IMR-90 (cell line): ENCODE measurements around the gene RELN. TPM values are rescaled to one million over a fixed set of nuclear protein-coding genes. Genes with fewer than 3 reads are reported as not detected.
A peak's percentile ranks its signal among the peaks of the same experiment; 100 is the strongest.

Source experiments
- ATAC-seq: fragments of 200-7000 bp; cut with Tn5 transposase; 2 replicates; pipeline ENCODE4 v1.9.1; 2020; ENCODE audit warnings: low read depth, mild to moderate bottlenecking, moderate library complexity
- BruUV-seq: library from RNA; stranded (reverse); fragments of 400-500 nt; replicated peaks from 2 replicates; lab custom pipeline; 2021; lab: Mats Ljungman, UMichigan
- CTCF ChIA-PET: fragments of 300-600 bp; formaldehyde crosslinking; extraction: SDS; loops from one replicate; lab custom pipeline; 2021; ENCODE audit warnings: antibody characterized with exemption; lab: Yijun Ruan, JAX
- POLR2A ChIA-PET: fragments of 300-600 bp; sonication (Branson Sonifier 250); formaldehyde crosslinking; loops from one replicate; lab custom pipeline; 2022; ENCODE audit warnings: antibody characterized with exemption; ENCODE audit not compliant: unreplicated experiment; lab: Charles Lee
- DNase-seq: peaks from one replicate; pipeline ENCODE4 v3.0.0; 2013
- H2AFZ ChIP-seq: replicated peaks from 2 replicates; pipeline ENCODE3; 2013; ENCODE audit warnings: low read length, mild to moderate bottlenecking; ENCODE audit not compliant: poor library complexity
- H2AK5ac ChIP-seq: 2 replicates; pipeline ENCODE4 v1.6.1; 2013; ENCODE audit warnings: low read depth, low read length, inconsistent platforms
- H2AK9ac ChIP-seq: replicated peaks from 2 replicates; pipeline ENCODE3; 2013; ENCODE audit warnings: mild to moderate bottlenecking, low read depth, low read length, moderate library complexity; ENCODE audit not compliant: poor library complexity
- H2BK120ac ChIP-seq: 2 replicates; pipeline ENCODE4 v1.6.1; 2013; ENCODE audit warnings: low read depth, low read length, inconsistent platforms
- H2BK15ac ChIP-seq: 3 replicates; pipeline ENCODE4 v1.6.1; 2013; ENCODE audit warnings: low read depth, low read length, inconsistent platforms
- H2BK20ac ChIP-seq: 2 replicates; pipeline ENCODE4 v1.6.1; 2013; ENCODE audit warnings: low read depth, mild to moderate bottlenecking, inconsistent platforms, low read length, moderate library complexity
- H2BK5ac ChIP-seq: 2 replicates; pipeline ENCODE4 v1.6.1; 2013; ENCODE audit warnings: mild to moderate bottlenecking, low read depth, low read length, inconsistent platforms; ENCODE audit not compliant: poor library complexity, severe bottlenecking
- H3K14ac ChIP-seq: replicated peaks from 2 replicates; pipeline ENCODE4 v1.6.1; 2013; ENCODE audit warnings: low read depth, low read length, inconsistent platforms
- H3K18ac ChIP-seq: 2 replicates; pipeline ENCODE4 v1.6.1; 2013; ENCODE audit warnings: low read depth, low read length, control low read depth
- H3K23ac ChIP-seq: 2 replicates; pipeline ENCODE4 v1.6.1; 2013; ENCODE audit warnings: low read depth, low read length, inconsistent platforms
- H3K27ac ChIP-seq: 2 replicates; pipeline ENCODE4 v1.5.1; 2013; ENCODE audit warnings: mild to moderate bottlenecking, control low read depth, low read length; ENCODE audit not compliant: insufficient read depth
- H3K27me3 ChIP-seq: 2 replicates; pipeline ENCODE4 v1.6.1; 2013; ENCODE audit warnings: low read length; ENCODE audit not compliant: control insufficient read depth, insufficient read depth
- H3K36me3 ChIP-seq: 2 replicates; pipeline ENCODE4 v1.6.1; 2013; ENCODE audit warnings: low read length, mixed read lengths; ENCODE audit not compliant: control insufficient read depth, insufficient read depth
- H3K4ac ChIP-seq: 2 replicates; pipeline ENCODE4 v1.6.1; 2013; ENCODE audit warnings: low read depth, low read length, inconsistent platforms
- H3K4me1 ChIP-seq: 2 replicates; pipeline ENCODE4 v1.6.1; 2013; ENCODE audit warnings: low read length, mixed read lengths; ENCODE audit not compliant: control insufficient read depth, insufficient read depth
- H3K4me2 ChIP-seq: 2 replicates; pipeline ENCODE4 v1.6.1; 2013; ENCODE audit warnings: low read depth, mild to moderate bottlenecking, control low read depth, low read length, moderate library complexity
- H3K4me3 ChIP-seq: 2 replicates; pipeline ENCODE4 v1.5.1; 2013; ENCODE audit warnings: low read depth, mild to moderate bottlenecking, control low read depth, low read length, moderate library complexity; ENCODE audit not compliant: insufficient read depth
- H3K56ac ChIP-seq: 2 replicates; pipeline ENCODE4 v1.6.1; 2013; ENCODE audit warnings: low read length, inconsistent platforms; ENCODE audit not compliant: insufficient read depth; ENCODE audit errors: extremely low read depth
- H3K79me1 ChIP-seq, 2 experiments: 2 replicates each; pipeline ENCODE4 v1.6.1; 2013; ENCODE audit warnings: low read length in 2 of 2, inconsistent platforms in 1 of 2, low read depth in 1 of 2
- H3K9ac ChIP-seq: 2 replicates; pipeline ENCODE4 v1.6.1; 2013; ENCODE audit warnings: low read depth, low read length, control low read depth
- H3K9me1 ChIP-seq: 2 replicates; pipeline ENCODE4 v1.6.1; 2013; ENCODE audit warnings: low read length, inconsistent platforms; ENCODE audit not compliant: insufficient read depth
- H3K9me3 ChIP-seq: 2 replicates; pipeline ENCODE4 v1.6.1; 2013; ENCODE audit warnings: low read length; ENCODE audit not compliant: control insufficient read depth, insufficient read depth
- H4K20me1 ChIP-seq: 2 replicates; pipeline ENCODE4 v1.6.1; 2013; ENCODE audit warnings: low read length, inconsistent platforms; ENCODE audit not compliant: insufficient read depth
- H4K5ac ChIP-seq: 2 replicates; pipeline ENCODE4 v1.6.1; 2013; ENCODE audit warnings: mild to moderate bottlenecking, low read depth, low read length, control low read depth
- H4K8ac ChIP-seq, 2 experiments: 2 replicates each; pipeline ENCODE4 v1.6.1; 2013; ENCODE audit warnings: low read depth in 2 of 2, low read length in 2 of 2, control low read depth in 1 of 2, inconsistent platforms in 1 of 2
- H4K91ac ChIP-seq: 2 replicates; pipeline ENCODE4 v1.6.1; 2013; ENCODE audit warnings: low read depth, low read length, inconsistent platforms; ENCODE audit not compliant: insufficient read depth
- CEBPB ChIP-seq: IDR thresholded peaks from 2 replicates; pipeline ENCODE4 v1.6.1; 2012; ENCODE audit warnings: low read depth, low read length, improper control_type of control experiment
- CTCF ChIP-seq: conservative IDR thresholded peaks from 2 replicates; pipeline ENCODE4 v1.5.1; 2012; ENCODE audit warnings: mild to moderate bottlenecking, low read depth, low read length, improper control_type of control experiment
- FOS ChIP-seq: fragments of 150-350 bp; IDR thresholded peaks from 2 replicates; pipeline ENCODE4 v1.6.1; 2016; ENCODE audit warnings: low read depth, low read length
- NFE2L2 ChIP-seq: fragments of 150-350 bp; IDR thresholded peaks from 2 replicates; pipeline ENCODE4 v1.6.1; 2016; ENCODE audit warnings: low read depth, mild to moderate bottlenecking, low read length
- POLR2A ChIP-seq: IDR thresholded peaks from 2 replicates; pipeline ENCODE4 v1.6.1; 2012; ENCODE audit warnings: mild to moderate bottlenecking, low read depth, low read length
- RCOR1 ChIP-seq: IDR thresholded peaks from 2 replicates; pipeline ENCODE4 v1.6.1; 2012; ENCODE audit warnings: mild to moderate bottlenecking, low read length, improper control_type of control experiment; ENCODE audit not compliant: insufficient replicate concordance
- RFX5 ChIP-seq: IDR thresholded peaks from 2 replicates; pipeline ENCODE4 v1.8.0; 2012; ENCODE audit warnings: low read depth, mild to moderate bottlenecking, low read length, moderate library complexity
- SMC3 ChIP-seq: fragments of 150-350 bp; IDR thresholded peaks from 2 replicates; pipeline ENCODE4 v1.6.1; 2016; ENCODE audit warnings: low read depth, mild to moderate bottlenecking, antibody characterized with exemption, low read length, moderate library complexity
- USF2 ChIP-seq: fragments of 150-350 bp; IDR thresholded peaks from 2 replicates; pipeline ENCODE4 v1.6.1; 2017; ENCODE audit warnings: mild to moderate bottlenecking, antibody characterized with exemption, low read length, low read depth
- WGBS, 2 experiments: methylation state at CpG; one replicate each; pipeline versions ENCODE4 v1.1.5 to v1.1.7; 2013; ENCODE audit warnings: missing lambda C conversion rate in 2 of 2; ENCODE audit not compliant: insufficient read length in 1 of 2; ENCODE audit errors: extremely low coverage in 2 of 2; 5-methylcytosine and 5-hydroxymethylcytosine counted together
- dilution Hi-C: fragments of 300-500 bp; cut with HindIII; formaldehyde crosslinking; loops from one replicate; pipeline ENCODE4 v1.14.3; 2018; ENCODE audit warnings: low sequenced_read_pairs; ENCODE audit not compliant: unreplicated experiment
- in situ Hi-C: fragments of 300-500 bp; cut with MboI; formaldehyde crosslinking; loops from 3 replicates; pipeline ENCODE4 v1.14.3; 2019; ENCODE audit warnings: low sequenced_read_pairs, inconsistent platforms, mixed read lengths
- intact Hi-C: fragments of 100-400 bp; cut with micrococcal nuclease; formaldehyde crosslinking; loops from 2 replicates; pipeline ENCODE4 v1.10.0; 2022
- polyA plus RNA-seq, 3 experiments: library from polyadenylated mRNA; depleted of rRNA; stranded (reverse); fragments of >200 nt; gene quantifications; 2 replicates each; pipeline ENCODE4 v1.2.3, GENCODE V29; 2012; ENCODE audit warnings: low replicate concordance in 1 of 3
- total RNA-seq: library from RNA; depleted of rRNA; stranded (reverse); fragments of >200 nt; gene quantifications from 2 replicates; pipeline ENCODE4 v1.2.3, GENCODE V29; 2012

The RELN gene
- total and polyA plus RNA-seq, 2 of the 4 experiments (the other 2 are of a cell fraction), result 14.7 to 23.7 TPM

GRCh38 chr7:103715376-103716120 lies 273.9 kb downstream of the RELN start:
- no peak overlapping the region for H3K14ac ChIP-seq
- dilution Hi-C loops, result no loop called here
- H3K56ac ChIP-seq, result no peak overlapping the region
- in situ Hi-C loops, result no loop called here
- H2BK15ac ChIP-seq, result no peak overlapping the region
- peak overlapping the region; percentile 40; the same call in 1 of the 2 replicates for H2BK20ac ChIP-seq
- DNase-seq (no peak), ATAC-seq (no peak)
- H3K23ac ChIP-seq, result no peak overlapping the region
- no peaks in the 10 kb centered on the region for H4K20me1 ChIP-seq
- no peak overlapping the region for H4K8ac ChIP-seq
- H3K79me1 ChIP-seq, result no peaks in the 10 kb centered on the region
- BruUV-seq, result no TSS peak
- H3K27ac ChIP-seq, result no peak overlapping the region
- H3K4me2 ChIP-seq, result no peak overlapping the region
- TF ChIP-seq CTCF (no peak), RFX5 (no peak), USF2 (no peak), FOS (no peak), SMC3 (no peak), POLR2A (no peak), NFE2L2 (no peak), RCOR1 (no peak), CEBPB (no peak)
- peak overlapping the region; percentile 18 for H2AFZ ChIP-seq
- peak overlapping the region; percentile 29; the same call in 1 of the 2 replicates for H3K4ac ChIP-seq
- H2BK5ac ChIP-seq, result no peak overlapping the region
- H3K9me3 ChIP-seq, result no peaks in the 10 kb centered on the region
- no peak overlapping the region for H3K9ac ChIP-seq
- H2AK5ac ChIP-seq, result 0 out of 2 replicates have a peak overlapping the region, but pooled peaks have one; percentile 30
- H2AK9ac ChIP-seq, result no peak overlapping the region
- no CpG with 5 or more reads among the region's 4 CpGs for WGBS, 2 experiments
- no peak overlapping the region for H3K18ac ChIP-seq
- ChIA-PET CTCF (no interaction called here), POLR2A (no interaction called here)
- peak overlapping the region; percentile 24; the same call in 1 of the 2 replicates for H4K91ac ChIP-seq
- H3K27me3 ChIP-seq, result no peaks in the 10 kb centered on the region
- H3K36me3 ChIP-seq, result no peaks in the 10 kb centered on the region
- no peaks in the 10 kb centered on the region; the same call in 1 of the 2 replicates for H3K4me1 ChIP-seq
- intact Hi-C loops, result no loop called here
- H2BK120ac ChIP-seq, result peak overlapping the region; percentile 26
- H3K4me3 ChIP-seq, result no peak overlapping the region
- H4K5ac ChIP-seq, result no peak overlapping the region
- peaks cover 3% of the 10 kb centered on the region; the same call in 1 of the 2 replicates for H3K9me1 ChIP-seq
